Mesenteric fat pad (tissue), 1 donor: Measurements from ENCODE around the gene SLC35B2. TPM values are rescaled to one million over a fixed set of nuclear protein-coding genes. Genes with fewer than 3 reads are reported as not detected.

Source experiments
- DNase-seq: peaks from one replicate; pipeline ENCODE4 v3.0.0-alpha.2; 2020; ENCODE audit warnings: low spot score
- total RNA-seq: library from RNA; stranded (reverse); fragmentation: NEBNext Ultra II Directional; extraction: Animal tissue kit (Norgen Biotek cat#: 25700); gene quantifications from one replicate; pipeline ENCODE4 v1.2.1, GENCODE V29; 2021
- donor health status: DM: yes; HTN: yes; CAD: no.

SLC35B2 gene
- total RNA-seq, 1 donor from 2014 or later: 27.4 TPM

GRCh38 chr6:44268095-44268628, 10.8 kb upstream of the SLC35B2 start:
- no peak for DNase-seq

DNA sequence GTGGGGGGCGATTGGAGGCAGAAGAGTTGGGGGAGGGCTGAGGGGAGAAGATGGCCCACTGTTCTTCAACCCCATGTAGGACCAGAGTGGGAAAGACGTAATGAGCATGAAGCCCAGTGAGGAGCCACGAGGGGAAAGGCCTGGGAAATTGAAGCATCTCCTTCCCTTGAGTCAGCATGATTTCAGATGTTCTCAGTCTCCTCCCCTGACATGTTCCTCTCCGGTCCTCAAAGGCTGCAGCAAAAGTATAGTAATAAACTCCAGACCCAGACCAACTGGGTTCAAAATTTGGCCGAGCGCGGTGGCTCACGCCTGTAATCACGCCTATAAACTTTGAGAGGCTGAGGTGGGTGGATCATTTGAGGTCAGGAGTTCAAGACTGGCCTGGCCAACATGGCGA, 9.9 kb upstream of the SLC35B2 start:
- no peak for DNase-seq

DNA sequence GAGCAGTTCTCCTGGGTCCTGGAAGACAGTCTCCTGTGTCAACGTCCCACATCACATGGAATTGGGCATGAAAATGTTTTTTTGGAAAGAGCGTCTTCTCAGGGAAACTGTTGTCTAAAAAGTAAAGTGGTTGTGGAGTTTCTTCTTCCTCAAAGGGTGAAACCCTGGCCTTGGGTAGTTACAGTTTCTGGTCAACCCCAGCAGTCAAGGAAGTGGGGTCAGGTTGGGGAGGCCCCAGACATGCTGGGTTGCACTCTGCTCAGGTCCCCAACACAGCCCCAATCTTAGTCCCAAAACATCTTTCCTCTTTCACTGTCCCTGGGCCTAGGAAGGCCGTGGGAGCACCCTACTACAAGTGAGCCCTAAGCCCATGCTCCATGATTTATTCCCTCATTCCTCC, 9.0 kb upstream of the SLC35B2 start:
- DNase-seq: no peak

GRCh38 chr6:44265722-44266233, 8.4 kb upstream of the SLC35B2 start:
- no peak for DNase-seq

GRCh38 chr6:44265007-44265721, 7.8 kb upstream of the SLC35B2 start, which contains the start of gene NFKBIE:
TSS of gene NFKBIE (minus strand) at chr6:44265551. CDS start at chr6:44265346, 205 bp downstream.
- peak; percentile 98 for DNase-seq

- no peak for DNase-seq
Measured at GRCh38 chr6:44264154-44265006, 7.1 kb upstream of the SLC35B2 start.

GRCh38 chr6:44263354-44264100, 6.2 kb upstream of the SLC35B2 start:
- no peak for DNase-seq

GRCh38 chr6:44262467-44263353, 5.4 kb upstream of the SLC35B2 start:
- no peak for DNase-seq

DNA sequence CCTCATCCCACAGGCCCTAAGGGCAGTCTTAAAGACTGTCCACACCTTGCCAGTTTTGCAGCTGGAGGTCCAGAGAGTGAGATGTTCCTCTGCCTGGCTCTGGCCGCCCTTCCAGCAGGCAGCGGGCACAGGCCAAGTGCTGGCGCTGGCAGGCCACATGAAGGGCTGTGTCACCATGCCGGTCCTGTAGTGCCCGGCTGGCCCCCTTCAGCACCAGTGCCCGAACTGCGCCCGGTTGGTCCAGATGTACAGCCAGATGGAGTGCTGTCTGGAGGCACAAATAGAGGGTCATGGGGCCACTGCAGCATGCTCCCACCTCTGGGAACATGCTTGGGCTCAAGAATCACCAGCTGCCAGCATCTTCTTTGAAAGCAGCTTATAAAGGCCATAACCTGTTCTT, 4.3 kb upstream of the SLC35B2 start:
- DNase-seq: no peak

GRCh38 chr6:44260451-44261297, 3.3 kb upstream of the SLC35B2 start:
- no peak for DNase-seq

- no peak for DNase-seq
Measured at GRCh38 chr6:44260011-44260410, 2.7 kb upstream of the SLC35B2 start.

DNA sequence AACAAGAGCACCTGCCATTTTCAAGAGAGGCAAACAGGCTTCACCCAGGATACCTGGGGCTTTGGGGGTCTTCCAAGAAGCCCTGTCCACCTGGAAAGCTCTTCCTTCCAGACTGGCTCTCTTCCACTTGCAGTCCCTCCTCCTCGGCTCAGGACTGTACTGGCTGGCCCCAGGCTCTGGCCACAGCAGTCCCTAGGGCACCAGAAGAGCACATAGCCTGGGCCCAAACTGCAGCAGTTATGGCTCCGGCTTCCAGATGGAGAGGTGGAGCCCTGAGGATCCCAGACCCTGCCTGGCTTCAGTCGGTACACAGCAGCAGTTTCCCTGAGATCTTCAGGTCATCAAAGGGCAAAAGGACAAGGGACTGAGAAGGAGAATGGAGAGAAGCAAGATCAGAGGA, 1.6 kb upstream of the SLC35B2 start:
- DNase-seq: no peak

DNA sequence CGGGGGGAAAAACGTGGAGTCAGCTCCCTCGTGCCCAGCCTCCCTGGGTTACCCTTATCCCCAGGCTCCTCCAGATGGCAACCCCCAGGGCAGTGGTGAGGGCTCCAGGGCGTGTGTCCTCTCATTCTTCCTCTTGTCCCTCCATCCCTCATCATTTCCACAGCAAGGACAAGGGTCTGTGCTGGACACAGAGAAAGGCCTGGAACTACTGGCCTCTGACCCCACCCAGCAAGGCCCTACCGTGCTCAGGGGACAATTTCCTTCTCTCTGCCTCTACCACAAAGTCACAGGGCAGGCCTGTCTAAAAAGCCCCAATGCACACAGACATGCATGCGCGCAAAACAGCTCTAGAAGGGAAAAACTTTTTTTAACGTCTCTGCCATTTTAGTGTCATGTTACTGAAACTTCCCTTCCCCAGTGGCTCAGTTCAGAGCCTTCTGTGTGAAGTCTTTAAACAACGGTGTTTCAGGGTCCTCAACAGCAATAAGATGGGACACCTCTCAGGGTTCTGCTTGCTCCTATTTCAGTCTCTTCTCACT, 1.1 kb upstream of the SLC35B2 start:
- DNase-seq: no peak

DNA sequence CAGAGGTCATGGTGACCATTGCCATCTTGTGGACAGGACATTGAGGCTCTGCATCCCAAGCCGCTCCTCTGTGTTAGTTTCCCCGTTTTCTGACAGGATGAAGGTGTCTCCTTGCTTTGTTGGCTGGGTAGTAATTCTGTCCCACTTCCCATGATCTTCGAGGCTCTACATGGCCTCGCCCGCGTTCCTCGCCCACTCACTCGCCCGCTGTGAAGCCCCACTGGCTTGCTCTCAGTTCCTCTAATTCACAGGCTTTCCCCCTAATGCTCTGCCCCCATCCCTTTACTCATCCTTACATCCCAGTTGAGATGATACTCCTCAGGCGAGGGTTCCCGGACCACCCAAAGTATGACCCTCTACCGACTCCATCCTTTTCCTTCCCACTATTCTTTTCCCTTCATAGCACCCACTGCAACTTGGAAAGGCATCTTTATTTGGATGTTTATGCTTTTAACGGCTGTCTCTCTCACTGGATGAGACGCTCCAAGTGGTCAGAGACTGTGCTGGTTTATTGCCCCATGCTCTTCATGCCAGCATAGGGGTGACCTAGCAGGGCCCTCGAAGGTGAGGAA, 511 bp upstream of the SLC35B2 start:
- no peak for DNase-seq

GRCh38 chr6:44256775-44257024, 628 bp downstream of the SLC35B2 start:
- no peak for DNase-seq

- DNase-seq: no peak
Measured at GRCh38 chr6:44255871-44256774, 1.2 kb downstream of the SLC35B2 start.

DNA sequence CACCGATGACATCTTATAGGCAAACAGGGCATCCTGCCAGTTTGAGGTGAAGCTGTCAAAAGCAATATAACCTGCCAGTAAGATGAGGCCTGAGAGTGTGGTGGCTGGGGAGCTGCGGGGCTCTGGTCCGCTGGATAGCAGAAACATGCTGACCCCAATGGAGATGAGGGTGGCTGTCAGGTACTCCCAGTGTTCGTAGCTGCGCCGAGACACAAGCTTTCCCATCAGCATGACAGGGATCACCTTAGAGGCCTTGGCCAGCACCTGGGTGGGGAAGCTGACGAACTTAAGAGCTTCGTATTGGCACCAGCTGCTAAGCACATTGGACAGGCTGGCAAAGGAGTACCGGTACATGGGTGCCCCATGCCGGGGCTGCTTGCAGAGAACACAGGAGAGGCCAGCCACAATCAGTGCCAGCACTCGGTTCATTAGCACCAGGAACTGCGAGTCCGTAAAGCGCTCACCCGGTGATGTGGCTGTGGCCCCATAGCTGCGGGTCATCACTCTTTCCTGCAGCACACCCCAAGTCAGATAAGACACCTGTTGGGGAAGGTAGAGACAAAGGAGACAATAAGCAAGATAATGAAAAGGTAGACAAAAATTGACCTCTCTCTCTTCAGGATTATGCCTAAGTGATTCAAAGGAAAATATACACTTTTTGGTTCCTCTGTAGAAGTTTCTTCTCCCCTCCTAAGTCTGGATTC, 2.1 kb downstream of the SLC35B2 start:
- no peak for DNase-seq
